HG03457 (cell line): Measurements from ENCODE around the gene RAD51B.

Experiments
- ATAC-seq: cut with Tn5 transposase; IDR thresholded peaks from one replicate; pipeline ENCODE4 v1.9.1; 2021; ENCODE audit warnings: moderate number of reproducible peaks; ENCODE audit not compliant: unreplicated experiment

The RAD51B gene

GRCh38 chr14:68682166-68683103 lies 862.9 kb downstream of the RAD51B start:
- no peak for ATAC-seq

- ATAC-seq: no peak
Observed at GRCh38 chr14:68683326-68683725, 863.7 kb downstream of the RAD51B start.

GRCh38 chr14:68684466-68685418 lies 865.2 kb downstream of the RAD51B start:
- ATAC-seq: no peak

GRCh38 chr14:68685419-68686204 lies 866.0 kb downstream of the RAD51B start:
- peak; percentile 56 for ATAC-seq

GRCh38 chr14:68686205-68686465 lies 866.6 kb downstream of the RAD51B start:
- no peak for ATAC-seq

GRCh38 chr14:68686724-68687123 lies 867.1 kb downstream of the RAD51B start:
- ATAC-seq: no peak

- ATAC-seq: no peak
Observed at GRCh38 chr14:68687746-68688145, 868.2 kb downstream of the RAD51B start.

- ATAC-seq: no peak
Observed at GRCh38 chr14:68688872-68689371, 869.3 kb downstream of the RAD51B start.

- ATAC-seq: no peak
Observed at GRCh38 chr14:68689511-68689910, 869.9 kb downstream of the RAD51B start.

- ATAC-seq: no peak
Observed at GRCh38 chr14:68690089-68690958, 870.7 kb downstream of the RAD51B start.

GRCh38 chr14:68691031-68691791 lies 871.6 kb downstream of the RAD51B start:
- ATAC-seq: no peak

- ATAC-seq: no peak
Observed at GRCh38 chr14:68691792-68692118, 872.2 kb downstream of the RAD51B start.

GRCh38 chr14:68692216-68692615 lies 872.6 kb downstream of the RAD51B start:
- ATAC-seq: no peak

- no peak for ATAC-seq
Observed at GRCh38 chr14:68692916-68693771, 873.6 kb downstream of the RAD51B start.

GRCh38 chr14:68693926-68694325 lies 874.3 kb downstream of the RAD51B start:
- ATAC-seq: no peak

GRCh38 chr14:68694516-68695235 lies 875.1 kb downstream of the RAD51B start:
- no peak for ATAC-seq

GRCh38 chr14:68695326-68695768 lies 875.8 kb downstream of the RAD51B start:
- ATAC-seq: peak; percentile 73

- no peak for ATAC-seq
Observed at GRCh38 chr14:68695856-68696255, 876.3 kb downstream of the RAD51B start.
